ENCODE data around the gene BCR.

The BCR gene

DNA sequence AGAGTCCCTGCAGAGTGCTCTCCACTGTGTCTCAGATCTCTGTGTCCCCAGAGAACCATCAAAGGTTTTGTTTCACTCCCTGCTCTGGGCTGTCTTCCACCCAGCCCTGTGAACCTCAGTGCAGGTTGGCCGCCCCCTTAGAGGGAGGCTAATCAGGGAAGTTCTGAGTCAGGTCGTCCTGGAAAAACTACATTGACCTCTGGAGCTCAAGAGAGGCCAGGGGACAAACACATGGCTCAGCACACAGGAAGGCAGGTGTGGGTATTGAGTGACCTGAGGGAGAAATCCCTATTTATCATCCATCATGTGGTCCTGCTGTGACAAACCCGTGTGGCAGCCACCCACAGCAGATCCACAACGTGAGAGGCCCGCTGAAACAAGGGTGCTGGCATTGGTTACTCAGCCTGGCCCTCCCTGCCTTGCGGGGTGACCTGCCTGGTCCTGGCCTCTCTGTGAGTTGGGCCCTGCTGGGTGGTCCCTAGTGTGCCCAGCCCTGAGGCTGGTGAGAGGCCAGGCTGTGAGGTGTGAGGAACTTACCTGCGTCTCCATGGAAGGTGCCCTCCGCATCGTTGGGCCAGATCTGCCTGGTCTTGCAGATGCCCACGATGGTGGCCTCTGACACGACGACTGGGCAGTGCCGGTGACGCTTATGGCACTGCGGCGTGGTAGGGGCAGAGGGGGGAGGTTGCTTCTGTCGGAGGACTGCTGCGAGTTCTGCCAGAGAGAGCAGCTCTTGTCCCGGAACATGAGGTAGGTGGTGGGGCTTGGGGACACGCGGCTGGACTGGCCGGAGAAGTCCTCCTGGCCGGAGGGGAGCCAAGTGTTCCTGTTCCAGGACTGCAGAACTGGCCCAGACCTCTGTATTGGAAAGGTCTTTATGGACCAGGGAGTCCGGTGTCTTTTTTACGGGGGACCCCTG lies 669 bp upstream of the BCR start:
- POLR2A ChIA-PET, result no interaction called here
- CTCF ChIA-PET, result interaction anchor here (0.8 to 12.7 kb wide), 5 partner anchors 35 to 111 kb away, joined by 3 to 229 read pairs (median 4); partner anchors contain the start of gene RAB36
- no peak for DNase-seq (ENCODE audit: extremely low spot score)

DNA sequence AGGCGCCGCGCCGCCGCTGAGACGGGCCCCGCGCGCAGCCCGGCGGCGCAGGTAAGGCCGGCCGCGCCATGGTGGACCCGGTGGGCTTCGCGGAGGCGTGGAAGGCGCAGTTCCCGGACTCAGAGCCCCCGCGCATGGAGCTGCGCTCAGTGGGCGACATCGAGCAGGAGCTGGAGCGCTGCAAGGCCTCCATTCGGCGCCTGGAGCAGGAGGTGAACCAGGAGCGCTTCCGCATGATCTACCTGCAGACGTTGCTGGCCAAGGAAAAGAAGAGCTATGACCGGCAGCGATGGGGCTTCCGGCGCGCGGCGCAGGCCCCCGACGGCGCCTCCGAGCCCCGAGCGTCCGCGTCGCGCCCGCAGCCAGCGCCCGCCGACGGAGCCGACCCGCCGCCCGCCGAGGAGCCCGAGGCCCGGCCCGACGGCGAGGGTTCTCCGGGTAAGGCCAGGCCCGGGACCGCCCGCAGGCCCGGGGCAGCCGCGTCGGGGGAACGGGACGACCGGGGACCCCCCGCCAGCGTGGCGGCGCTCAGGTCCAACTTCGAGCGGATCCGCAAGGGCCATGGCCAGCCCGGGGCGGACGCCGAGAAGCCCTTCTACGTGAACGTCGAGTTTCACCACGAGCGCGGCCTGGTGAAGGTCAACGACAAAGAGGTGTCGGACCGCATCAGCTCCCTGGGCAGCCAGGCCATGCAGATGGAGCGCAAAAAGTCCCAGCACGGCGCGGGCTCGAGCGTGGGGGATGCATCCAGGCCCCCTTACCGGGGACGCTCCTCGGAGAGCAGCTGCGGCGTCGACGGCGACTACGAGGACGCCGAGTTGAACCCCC lies 798 bp downstream of the BCR start:
- TF ChIP-seq, protein P1, sequence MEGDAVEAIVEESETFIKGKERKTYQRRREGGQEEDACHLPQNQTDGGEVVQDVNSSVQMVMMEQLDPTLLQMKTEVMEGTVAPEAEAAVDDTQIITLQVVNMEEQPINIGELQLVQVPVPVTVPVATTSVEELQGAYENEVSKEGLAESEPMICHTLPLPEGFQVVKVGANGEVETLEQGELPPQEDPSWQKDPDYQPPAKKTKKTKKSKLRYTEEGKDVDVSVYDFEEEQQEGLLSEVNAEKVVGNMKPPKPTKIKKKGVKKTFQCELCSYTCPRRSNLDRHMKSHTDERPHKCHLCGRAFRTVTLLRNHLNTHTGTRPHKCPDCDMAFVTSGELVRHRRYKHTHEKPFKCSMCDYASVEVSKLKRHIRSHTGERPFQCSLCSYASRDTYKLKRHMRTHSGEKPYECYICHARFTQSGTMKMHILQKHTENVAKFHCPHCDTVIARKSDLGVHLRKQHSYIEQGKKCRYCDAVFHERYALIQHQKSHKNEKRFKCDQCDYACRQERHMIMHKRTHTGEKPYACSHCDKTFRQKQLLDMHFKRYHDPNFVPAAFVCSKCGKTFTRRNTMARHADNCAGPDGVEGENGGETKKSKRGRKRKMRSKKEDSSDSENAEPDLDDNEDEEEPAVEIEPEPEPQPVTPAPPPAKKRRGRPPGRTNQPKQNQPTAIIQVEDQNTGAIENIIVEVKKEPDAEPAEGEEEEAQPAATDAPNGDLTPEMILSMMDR (IDR thresholded peaks at IDR 0.05; ENCODE audit: control extremely low read depth, extremely low read depth, low read depth, missing control alignments), result no peak
- ChIA-PET POLR2A (no interaction called here), CTCF (interaction anchor here (1.0 to 12.7 kb wide), 4 partner anchors 17 to 110 kb away, joined by 3 to 229 read pairs (median 4); partner anchors contain the start of gene RAB36)
- DNase-seq (ENCODE audit: extremely low spot score), result no peak

More for the DNA sequence above, 669 bp upstream of the BCR start:
- TF ChIP-seq, protein P1 (IDR thresholded peaks at IDR 0.05; ENCODE audit: control extremely low read depth, extremely low read depth, low read depth, missing control alignments), result no peak

DNA sequence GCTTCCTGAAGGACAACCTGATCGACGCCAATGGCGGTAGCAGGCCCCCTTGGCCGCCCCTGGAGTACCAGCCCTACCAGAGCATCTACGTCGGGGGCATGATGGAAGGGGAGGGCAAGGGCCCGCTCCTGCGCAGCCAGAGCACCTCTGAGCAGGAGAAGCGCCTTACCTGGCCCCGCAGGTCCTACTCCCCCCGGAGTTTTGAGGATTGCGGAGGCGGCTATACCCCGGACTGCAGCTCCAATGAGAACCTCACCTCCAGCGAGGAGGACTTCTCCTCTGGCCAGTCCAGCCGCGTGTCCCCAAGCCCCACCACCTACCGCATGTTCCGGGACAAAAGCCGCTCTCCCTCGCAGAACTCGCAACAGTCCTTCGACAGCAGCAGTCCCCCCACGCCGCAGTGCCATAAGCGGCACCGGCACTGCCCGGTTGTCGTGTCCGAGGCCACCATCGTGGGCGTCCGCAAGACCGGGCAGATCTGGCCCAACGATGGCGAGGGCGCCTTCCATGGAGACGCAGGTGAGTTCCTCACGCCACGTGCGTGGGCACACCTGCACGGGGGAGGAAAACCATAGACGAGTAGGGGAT lies 1.5 kb downstream of the BCR start:
- TF ChIP-seq, protein P1 (IDR thresholded peaks at IDR 0.05; ENCODE audit: control extremely low read depth, extremely low read depth, low read depth, missing control alignments), result no peak
- POLR2A ChIA-PET, result no interaction called here
- CTCF ChIA-PET, result interaction anchor here (1.0 to 12.7 kb wide), 2 partner anchors 18 to 98 kb away, joined by 3 to 229 read pairs; no protein-coding TSS in a partner anchor
- no peak for DNase-seq (ENCODE audit: extremely low spot score)

DNA sequence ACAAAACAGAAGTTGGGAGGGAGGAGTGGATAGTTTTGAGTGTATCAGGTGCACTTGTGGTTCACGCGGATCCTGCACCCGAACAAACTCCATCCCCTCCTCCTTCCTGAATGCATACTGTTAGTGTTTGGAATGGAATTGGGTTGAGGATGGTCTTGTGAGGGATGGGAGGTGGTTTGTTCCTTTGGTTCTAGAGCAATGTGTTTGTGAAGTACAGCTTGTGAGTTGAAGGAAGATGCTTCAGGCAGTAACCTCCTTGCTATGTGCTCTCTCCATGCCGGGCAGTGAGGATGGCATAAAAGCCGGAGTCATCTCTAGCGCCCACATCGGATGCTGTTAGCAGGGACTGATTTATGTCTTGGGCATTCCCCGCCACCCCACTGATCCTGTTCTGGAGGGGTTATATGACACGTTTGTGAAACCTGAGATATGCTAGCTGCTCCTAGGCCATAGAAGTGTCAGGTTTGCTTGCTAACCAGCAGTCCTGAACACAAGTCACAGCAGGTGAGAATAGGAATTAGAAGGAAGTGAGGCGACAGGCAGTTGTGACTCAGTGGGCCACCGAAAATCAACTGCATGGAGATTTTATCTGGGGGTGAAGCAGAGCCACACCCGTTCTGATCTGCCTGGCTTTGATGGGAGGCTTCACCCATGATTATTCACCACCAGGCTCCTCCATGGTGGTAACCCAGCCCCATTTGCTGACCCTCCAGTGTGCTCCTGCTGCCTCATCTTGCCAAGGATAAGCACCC lies 2.2 kb downstream of the BCR start:
- CTCF ChIA-PET, result interaction anchor here (1.0 to 12.7 kb wide), 2 partner anchors 18 to 98 kb away, joined by 3 to 229 read pairs; no protein-coding TSS in a partner anchor
- POLR2A ChIA-PET, result no interaction called here
- TF ChIP-seq, protein P1 (IDR thresholded peaks at IDR 0.05; ENCODE audit: control extremely low read depth, extremely low read depth, low read depth, missing control alignments), result no peak
- DNase-seq (ENCODE audit: extremely low spot score), result no peak

DNA sequence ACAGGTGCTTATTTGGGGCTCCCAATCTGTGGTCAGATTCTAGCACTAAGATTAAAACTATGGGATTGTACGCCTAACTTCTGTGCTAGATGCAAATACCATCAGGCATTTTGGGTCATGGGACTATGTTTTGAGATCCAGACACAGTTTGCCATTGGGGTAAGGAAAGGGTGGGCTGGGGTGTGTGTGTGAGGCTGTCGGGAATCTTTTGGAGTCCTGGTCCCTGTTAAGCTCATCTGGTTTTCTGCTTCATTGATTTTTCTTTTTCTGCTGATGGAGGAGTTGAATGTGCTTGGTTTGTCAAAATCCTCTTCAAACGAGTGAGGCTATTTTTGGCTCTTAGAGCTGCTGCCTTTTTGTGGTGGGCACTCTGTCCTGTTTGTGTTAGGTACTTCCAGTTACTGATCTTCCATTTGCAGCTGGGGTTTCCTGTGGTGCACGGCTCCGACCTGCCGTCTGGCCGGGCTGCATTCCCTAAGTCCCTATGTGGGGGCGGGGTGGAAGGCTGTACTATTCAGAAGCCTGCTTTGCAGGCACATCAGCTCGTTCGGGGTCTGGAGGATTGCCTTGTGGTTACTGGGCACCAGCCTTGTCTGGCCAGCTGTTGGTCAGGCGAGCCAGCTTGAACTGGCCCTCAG lies 2.9 kb downstream of the BCR start:
- POLR2A ChIA-PET, result no interaction called here
- TF ChIP-seq, protein P1 (IDR thresholded peaks at IDR 0.05; ENCODE audit: control extremely low read depth, extremely low read depth, low read depth, missing control alignments), result no peak
- CTCF ChIA-PET, result interaction anchor here (1.3 to 12.7 kb wide), 3 partner anchors 8 to 223 kb away, joined by 3 to 229 read pairs (median 5); no protein-coding TSS in a partner anchor
- no peak for DNase-seq (ENCODE audit: extremely low spot score)

All from GM10248 (cell line).